Measurements from ENCODE around the gene BCAN.

DNA sequence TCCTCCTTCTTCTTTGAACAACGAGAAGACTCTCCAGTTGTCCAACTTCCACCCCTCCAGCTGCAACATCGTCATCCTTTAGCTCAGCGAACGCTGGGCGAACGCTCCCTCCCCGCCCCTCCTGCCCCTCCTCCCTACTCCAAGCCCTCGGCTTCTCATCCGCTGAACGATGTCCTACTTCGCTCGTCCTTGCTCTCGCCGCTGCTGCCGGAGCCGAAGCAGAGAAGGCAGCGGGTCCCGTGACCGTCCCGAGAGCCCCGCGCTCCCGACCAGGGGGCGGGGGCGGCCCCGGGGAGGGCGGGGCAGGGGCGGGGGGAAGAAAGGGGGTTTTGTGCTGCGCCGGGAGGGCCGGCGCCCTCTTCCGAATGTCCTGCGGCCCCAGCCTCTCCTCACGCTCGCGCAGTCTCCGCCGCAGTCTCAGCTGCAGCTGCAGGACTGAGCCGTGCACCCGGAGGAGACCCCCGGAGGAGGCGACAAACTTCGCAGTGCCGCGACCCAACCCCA is at the start of gene BCAN:
- TF ChIP-seq EZH2 (IDR thresholded peaks at IDR 0.05): no peak
- TF ChIP-seq POLR2AphosphoS5 (IDR thresholded peaks at IDR 0.05; ENCODE audit: borderline replicate concordance, low read depth, low read length): no peak

Data from SK-N-MC (cell line).